Smooth muscle cell (in vitro differentiated cells): ENCODE data around the gene CACNA1C. TPM values are rescaled to one million over a fixed set of nuclear protein-coding genes. Genes with fewer than 3 reads are reported as not detected.

Experiments used
- DNase-seq: peaks from one replicate; lab custom pipeline; 2025; ENCODE audit not compliant: unreplicated experiment; lab: John Stamatoyannopoulos, UW
- H2AFZ ChIP-seq: fragments of 200-600 bp; sonication (generic); 2 replicates; pipeline ENCODE4 v1.6.0; 2016; ENCODE audit warnings: antibody characterized with exemption, low read depth, mild to moderate bottlenecking
- H3F3A ChIP-seq: fragments of 200-600 bp; sonication (generic); 2 replicates; pipeline ENCODE4 v1.6.0; 2017; ENCODE audit warnings: antibody characterized with exemption, low read depth
- H3K27ac ChIP-seq: fragments of 200-600 bp; sonication (generic); 2 replicates; pipeline ENCODE4 v1.5.1; 2016; ENCODE audit warnings: low read depth, mild to moderate bottlenecking
- H3K27me3 ChIP-seq: fragments of 200-600 bp; sonication (generic); 2 replicates; pipeline ENCODE4 v1.6.1; 2016; ENCODE audit warnings: low read depth, mild to moderate bottlenecking
- H3K36me3 ChIP-seq: fragments of 200-600 bp; sonication (generic); 2 replicates; pipeline ENCODE4 v1.5.1; 2016; ENCODE audit warnings: low read depth
- H3K4me1 ChIP-seq: fragments of 200-600 bp; sonication (generic); 2 replicates; pipeline ENCODE4 v1.5.1; 2016; ENCODE audit warnings: low read depth
- H3K4me2 ChIP-seq: fragments of 200-600 bp; sonication (generic); 2 replicates; pipeline ENCODE4 v1.6.0; 2016; ENCODE audit warnings: mild to moderate bottlenecking
- H3K4me3 ChIP-seq: fragments of 200-600 bp; sonication (generic); 2 replicates; pipeline ENCODE4 v1.5.1; 2016; ENCODE audit warnings: mild to moderate bottlenecking
- H3K79me2 ChIP-seq: fragments of 200-600 bp; sonication (generic); 2 replicates; pipeline ENCODE4 v1.6.0; 2016; ENCODE audit warnings: low read depth, mild to moderate bottlenecking
- H3K9ac ChIP-seq: fragments of 200-600 bp; sonication (generic); 2 replicates; pipeline ENCODE4 v1.6.0; 2016; ENCODE audit warnings: low read depth
- H3K9me3 ChIP-seq: fragments of 200-600 bp; sonication (generic); replicated peaks from 2 replicates; pipeline ENCODE4 v1.5.1; 2016; ENCODE audit warnings: low read depth
- H4K20me1 ChIP-seq: fragments of 200-600 bp; sonication (generic); 2 replicates; pipeline ENCODE4 v1.6.0; 2016; ENCODE audit warnings: low read depth
- WGBS: methylation state at CpG from one replicate; pipeline ENCODE4 v1.1.7; 2016; ENCODE audit warnings: low lambda C conversion rate; 5-methylcytosine and 5-hydroxymethylcytosine counted together
- polyA plus RNA-seq: library from polyadenylated mRNA; unstranded; fragments of >200 nt; fragmentation: Nextera tagmentation; extraction: Ambion mirVana; gene quantifications from 2 replicates; pipeline ENCODE4 v1.2.1, GENCODE V29; 2016
- total RNA-seq: library from RNA; depleted of rRNA; stranded (reverse); fragments of >200 nt; gene quantifications from 2 replicates; pipeline ENCODE4 v1.2.3, GENCODE V29; 2014
- TF ChIP-seq, protein P1 (sequence below): fragments of 200-600 bp; sonication (generic); IDR thresholded peaks from 2 replicates; pipeline ENCODE4 v1.5.1; 2017; ENCODE audit warnings: borderline replicate concordance, mild to moderate bottlenecking, antibody characterized with exemption; ENCODE audit not compliant: insufficient read depth, poor library complexity, severe bottlenecking

Gene CACNA1C
- total and polyA plus RNA-seq, 2 experiments from 2014 or later = 1.6 to 4.5 TPM

GRCh38 chr12:2543801-2544200 lies 491.0 kb downstream of the CACNA1C start:
- H3K4me2 ChIP-seq = no peak overlapping the region
- DNase-seq = no peak
- H3K4me1 ChIP-seq = no peaks in the 10 kb centered on the region
- no peaks in the 10 kb centered on the region for H3K36me3 ChIP-seq
- H3K27me3 ChIP-seq = peaks cover 4% of the 10 kb centered on the region
- H2AFZ ChIP-seq = no peak overlapping the region
- no peaks in the 10 kb centered on the region for H4K20me1 ChIP-seq
- H3K4me3 ChIP-seq = no peak overlapping the region
- H3K27ac ChIP-seq = no peak overlapping the region
- TF ChIP-seq, protein P1, sequence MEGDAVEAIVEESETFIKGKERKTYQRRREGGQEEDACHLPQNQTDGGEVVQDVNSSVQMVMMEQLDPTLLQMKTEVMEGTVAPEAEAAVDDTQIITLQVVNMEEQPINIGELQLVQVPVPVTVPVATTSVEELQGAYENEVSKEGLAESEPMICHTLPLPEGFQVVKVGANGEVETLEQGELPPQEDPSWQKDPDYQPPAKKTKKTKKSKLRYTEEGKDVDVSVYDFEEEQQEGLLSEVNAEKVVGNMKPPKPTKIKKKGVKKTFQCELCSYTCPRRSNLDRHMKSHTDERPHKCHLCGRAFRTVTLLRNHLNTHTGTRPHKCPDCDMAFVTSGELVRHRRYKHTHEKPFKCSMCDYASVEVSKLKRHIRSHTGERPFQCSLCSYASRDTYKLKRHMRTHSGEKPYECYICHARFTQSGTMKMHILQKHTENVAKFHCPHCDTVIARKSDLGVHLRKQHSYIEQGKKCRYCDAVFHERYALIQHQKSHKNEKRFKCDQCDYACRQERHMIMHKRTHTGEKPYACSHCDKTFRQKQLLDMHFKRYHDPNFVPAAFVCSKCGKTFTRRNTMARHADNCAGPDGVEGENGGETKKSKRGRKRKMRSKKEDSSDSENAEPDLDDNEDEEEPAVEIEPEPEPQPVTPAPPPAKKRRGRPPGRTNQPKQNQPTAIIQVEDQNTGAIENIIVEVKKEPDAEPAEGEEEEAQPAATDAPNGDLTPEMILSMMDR = no peak
- no peak overlapping the region for H3K9ac ChIP-seq
- no peaks in the 10 kb centered on the region for H3F3A ChIP-seq
- H3K9me3 ChIP-seq = no peaks in the 10 kb centered on the region
- H3K79me2 ChIP-seq = no peaks in the 10 kb centered on the region
- WGBS = 91% methylated on average over 3 of the region's 3 CpGs

DNA sequence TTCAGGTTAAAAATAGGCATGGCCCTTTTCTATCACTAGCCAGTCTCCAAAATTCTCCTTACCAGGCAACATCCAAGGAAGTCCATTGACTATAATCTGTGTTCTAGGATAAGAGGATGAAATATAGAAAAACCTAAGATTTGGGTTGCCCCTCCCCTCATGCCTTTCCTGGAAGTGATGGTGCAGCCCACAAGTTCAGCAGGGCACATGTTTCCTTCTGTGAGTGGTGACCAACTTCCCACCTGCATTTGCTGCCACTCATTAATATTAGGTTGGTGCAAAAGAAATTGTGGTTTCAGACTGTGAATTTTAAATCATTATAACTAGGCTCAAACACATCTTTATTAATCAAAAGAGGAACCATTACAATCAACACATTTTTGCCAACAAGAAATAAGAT lies 491.4 kb downstream of the CACNA1C start:
- Histone ChIP-seq H3K79me2 (no peaks in the 10 kb centered on the region), H2AFZ (no peak overlapping the region), H3K4me3 (no peak overlapping the region), H3K27ac (no peak overlapping the region), H3K9ac (no peak overlapping the region), H4K20me1 (no peaks in the 10 kb centered on the region), H3F3A (no peaks in the 10 kb centered on the region), H3K4me2 (no peak overlapping the region), H3K9me3 (no peaks in the 10 kb centered on the region), H3K27me3 (peaks cover 4% of the 10 kb centered on the region), H3K36me3 (no peaks in the 10 kb centered on the region), H3K4me1 (no peaks in the 10 kb centered on the region)
- TF ChIP-seq, protein P1 = no peak
- no peak for DNase-seq

DNA sequence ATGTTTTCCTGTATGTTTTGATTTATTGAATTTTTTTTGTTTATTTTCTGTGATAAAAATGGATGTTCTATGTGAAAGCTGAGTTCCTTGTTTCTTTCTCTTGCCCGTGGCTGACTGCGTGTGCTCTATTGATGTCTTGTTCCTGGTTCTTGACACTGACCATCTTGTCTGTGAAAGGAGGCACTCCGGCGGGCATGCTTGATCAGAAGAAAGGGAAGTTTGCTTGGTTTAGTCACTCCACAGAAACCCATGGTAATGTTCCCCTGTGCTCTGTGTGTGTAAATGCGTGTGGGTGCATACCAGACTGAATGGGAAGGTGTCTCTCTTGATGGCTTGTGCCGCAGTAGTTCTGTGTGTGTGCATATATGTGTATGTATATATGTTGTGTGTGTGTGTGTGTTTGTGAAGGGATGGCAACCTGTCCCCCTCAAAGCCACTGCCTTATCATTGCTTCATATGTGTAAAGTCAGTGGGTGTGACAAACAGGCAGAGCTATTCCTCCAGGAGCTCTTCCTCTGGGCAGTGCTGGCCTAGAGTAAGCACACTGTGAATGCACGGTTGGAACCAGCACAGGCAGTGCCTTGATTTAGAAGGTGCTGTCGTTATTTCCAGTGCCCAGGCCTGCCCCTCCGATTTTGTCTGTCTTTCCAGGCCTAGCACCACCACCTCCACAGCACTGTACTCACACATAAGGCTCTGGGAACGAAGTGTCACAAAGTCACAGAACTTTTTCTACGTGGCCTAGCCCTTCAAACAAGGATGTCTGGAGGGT lies 494.7 kb downstream of the CACNA1C start:
- Histone ChIP-seq H3K9ac (no peak overlapping the region), H3K4me3 (no peak overlapping the region), H3K4me2 (no peak overlapping the region), H2AFZ (no peak overlapping the region), H3K27me3 (peaks cover 2% of the 10 kb centered on the region), H4K20me1 (no peaks in the 10 kb centered on the region), H3K79me2 (no peaks in the 10 kb centered on the region), H3K9me3 (no peaks in the 10 kb centered on the region), H3K36me3 (no peaks in the 10 kb centered on the region), H3K4me1 (no peaks in the 10 kb centered on the region), H3K27ac (no peak overlapping the region), H3F3A (no peaks in the 10 kb centered on the region)
- TF ChIP-seq, protein P1 = no peak
- WGBS = 95% methylated on average over 11 of the region's 11 CpGs
- DNase-seq = no peak

- Histone ChIP-seq H3K4me2 (no peak overlapping the region), H3K27ac (no peak overlapping the region), H3F3A (no peaks in the 10 kb centered on the region), H3K9ac (no peak overlapping the region), H2AFZ (no peak overlapping the region), H3K36me3 (no peaks in the 10 kb centered on the region), H3K4me3 (no peak overlapping the region), H3K9me3 (no peaks in the 10 kb centered on the region), H3K79me2 (no peaks in the 10 kb centered on the region), H3K27me3 (no peaks in the 10 kb centered on the region), H4K20me1 (no peaks in the 10 kb centered on the region), H3K4me1 (no peaks in the 10 kb centered on the region)
- TF ChIP-seq, protein P1 = no peak
- no peak for DNase-seq
- WGBS = 100% methylated on average over 2 of the region's 2 CpGs
Measured at GRCh38 chr12:2548081-2548480, 495.3 kb downstream of the CACNA1C start.
